ENCODE measurements around the gene MFSD8. TPM values are rescaled to one million over a fixed set of nuclear protein-coding genes. Genes with fewer than 3 reads are reported as not detected.
"Not testable (repeated sequence)": the region's sequence is repeated elsewhere in the genome, so short reads cannot be mapped to it uniquely, and the experiment has no call there.

The MFSD8 gene
- total RNA-seq, 1 experiment from 2014 or later: 24.0 TPM

- Histone ChIP-seq H3K18ac (ENCODE audit: insufficient read length, low read depth, low read length) (no peak overlapping the region), H3K79me2 (ENCODE audit: insufficient read depth, low read length) (no peaks in the 10 kb centered on the region; the same call in 1 of the 2 replicates), H3K9me3 (ENCODE audit: control insufficient read depth, low read depth, low read length) (no peaks in the 10 kb centered on the region), H3K4me1 (ENCODE audit: insufficient read depth, low read length) (no peaks in the 10 kb centered on the region; the same call in 1 of the 2 replicates), H2BK120ac (ENCODE audit: low read depth, low read length, poor library complexity, severe bottlenecking) (no peak overlapping the region), H3K27ac (ENCODE audit: insufficient read length, low read depth, low read length) (no peak overlapping the region), H4K5ac (ENCODE audit: insufficient read length, low read depth, low read length) (no peak overlapping the region), H3K4ac (ENCODE audit: low read depth, low read length) (no peak overlapping the region), H3K9ac (ENCODE audit: extremely low read depth, insufficient read length, low read length) (no peak overlapping the region), H3K27me3 (ENCODE audit: insufficient read depth, low read length) (no peaks in the 10 kb centered on the region), H3K23ac (ENCODE audit: insufficient read length, low read depth, low read length) (no peak overlapping the region), H2BK15ac (ENCODE audit: low read depth, low read length) (no peak overlapping the region), H4K91ac (ENCODE audit: insufficient read length, low read depth, low read length) (no peak overlapping the region), H3T11ph (ENCODE audit: low read length) (no peak overlapping the region), H2AK5ac (ENCODE audit: insufficient read length, low read length) (no peak overlapping the region), H3K4me2 (ENCODE audit: insufficient read depth, insufficient read length, low read length) (no peak overlapping the region), H2BK12ac (ENCODE audit: insufficient read length, low read depth, low read length) (no peak overlapping the region), H3K14ac (ENCODE audit: insufficient read depth, low read length) (no peak overlapping the region), H2BK20ac (ENCODE audit: low read depth, low read length, poor library complexity, severe bottlenecking) (no peak overlapping the region), H2AFZ (ENCODE audit: low read length) (no peak overlapping the region), H4K20me1 (ENCODE audit: control insufficient read depth, insufficient read depth, insufficient read length) (no peaks in the 10 kb centered on the region), H3K79me1 (ENCODE audit: insufficient read depth, low read depth, low read length, poor library complexity, severe bottlenecking) (peaks cover 11% of the 10 kb centered on the region), H3K23me2 (ENCODE audit: insufficient read length, low read depth, low read length, poor library complexity, severe bottlenecking) (no peaks in the 10 kb centered on the region), H2BK5ac (ENCODE audit: insufficient read length, low read length) (no peak overlapping the region), H3K56ac (ENCODE audit: insufficient read length, low read depth, low read length) (no peak overlapping the region), H4K8ac (replicated peaks; ENCODE audit: insufficient read length, low read depth, low read length) (no peak overlapping the region)
- Mint-ChIP-seq H3K4me1 (peaks cover 6 to 7% of the 10 kb centered on the region in 2 experiments; a peak in 3 of 4 replicates), H3K27ac (no peak overlapping the region), H3K4me3 (no peak overlapping the region), H3K27me3 (ENCODE audit: low read depth) (no peaks in the 10 kb centered on the region), H3K36me3 (ENCODE audit: insufficient read depth in 1 of 3, low read depth in 3 of 3) (peaks cover 6 to 20% (median 8%) of the 10 kb centered on the region in 3 experiments; a peak in 6 of 7 replicates), H3K9me3 (0 out of 5 replicates have a peak, but pooled peaks cover 0 to 2% of the 10 kb centered on the region in 2 experiments)
- no peak for DNase-seq
- WGBS (ENCODE audit: extremely low coverage, insufficient read length, low lambda C conversion rate): no CpG with 5 or more reads among the region's 2 CpGs
- no peak for TF ChIP-seq CTCF (conservative IDR thresholded peaks at IDR 0.05)
These were observed 10.3 kb upstream of the MFSD8 start for GRCh38 chr4:127975121-127975770.

GRCh38 chr4:127970925-127971324 lies 6.0 kb upstream of the MFSD8 start:
- not testable (repeated sequence) for H3K9me3 ChIP-seq (ENCODE audit: control insufficient read depth, low read depth, low read length); H3K4me1 ChIP-seq (ENCODE audit: insufficient read depth, low read length); H3T11ph ChIP-seq (ENCODE audit: low read length); H2AFZ ChIP-seq (ENCODE audit: low read length); H3K18ac ChIP-seq (ENCODE audit: insufficient read length, low read depth, low read length); H3K9ac ChIP-seq (ENCODE audit: extremely low read depth, insufficient read length, low read length); H3K27me3 Mint-ChIP-seq (ENCODE audit: low read depth); H4K20me1 ChIP-seq (ENCODE audit: control insufficient read depth, insufficient read depth, insufficient read length); H2BK12ac ChIP-seq (ENCODE audit: insufficient read length, low read depth, low read length); DNase-seq; H3K4me3 Mint-ChIP-seq; H2BK5ac ChIP-seq (ENCODE audit: insufficient read length, low read length); H3K79me2 ChIP-seq (ENCODE audit: insufficient read depth, low read length); H2BK120ac ChIP-seq (ENCODE audit: low read depth, low read length, poor library complexity, severe bottlenecking); H3K56ac ChIP-seq (ENCODE audit: insufficient read length, low read depth, low read length); H4K91ac ChIP-seq (ENCODE audit: insufficient read length, low read depth, low read length); H2BK20ac ChIP-seq (ENCODE audit: low read depth, low read length, poor library complexity, severe bottlenecking); H2AK5ac ChIP-seq (ENCODE audit: insufficient read length, low read length); H3K23ac ChIP-seq (ENCODE audit: insufficient read length, low read depth, low read length); H3K4me2 ChIP-seq (ENCODE audit: insufficient read depth, insufficient read length, low read length); H4K5ac ChIP-seq (ENCODE audit: insufficient read length, low read depth, low read length); H3K4ac ChIP-seq (ENCODE audit: low read depth, low read length); H3K9me3 Mint-ChIP-seq; H2BK15ac ChIP-seq (ENCODE audit: low read depth, low read length); H3K23me2 ChIP-seq (ENCODE audit: insufficient read length, low read depth, low read length, poor library complexity, severe bottlenecking); H4K8ac ChIP-seq (replicated peaks; ENCODE audit: insufficient read length, low read depth, low read length); H3K27ac ChIP-seq (ENCODE audit: insufficient read length, low read depth, low read length); H3K27me3 ChIP-seq (ENCODE audit: insufficient read depth, low read length); H3K14ac ChIP-seq (ENCODE audit: insufficient read depth, low read length)
- H3K79me1 ChIP-seq (ENCODE audit: insufficient read depth, low read depth, low read length, poor library complexity, severe bottlenecking): peaks cover 11% of the 10 kb centered on the region
- no CpG with 5 or more reads among the region's 4 CpGs for WGBS (ENCODE audit: extremely low coverage, insufficient read length, low lambda C conversion rate)
- peak overlapping the region in 1 of 3 experiments; percentile 74; a peak in 1 of 7 replicates for H3K27ac Mint-ChIP-seq
- H3K4me1 Mint-ChIP-seq: peaks cover 9 to 16% of the 10 kb centered on the region in 2 experiments
- H3K36me3 Mint-ChIP-seq (ENCODE audit: insufficient read depth in 1 of 3, low read depth in 3 of 3): peaks cover 2 to 14% (median 11%) of the 10 kb centered on the region in 3 experiments

Measured in H9 (cell line).